K562 (cell line): ENCODE results near the gene AP4E1. TPM values are rescaled to one million over a fixed set of nuclear protein-coding genes. Genes with fewer than 3 reads are reported as not detected.

ENCODE experiments used
- ATAC-seq: fragments of 200-7000 bp; cut with Tn5 transposase; 3 replicates; pipeline ENCODE4 v1.9.1; 2020; ENCODE audit warnings: moderate library complexity
- BruUV-seq: library from RNA; stranded (reverse); fragments of 400-500 nt; replicated peaks from 2 replicates; lab custom pipeline; 2021; lab: Mats Ljungman, UMichigan
- CTCF ChIA-PET: fragments of 300-600 bp; formaldehyde crosslinking; extraction: SDS; loops from one replicate; lab custom pipeline; 2021; ENCODE audit warnings: low intra/inter-chr PET ratio; lab: Yijun Ruan, JAX
- POLR2A ChIA-PET: fragments of 300-600, 350-650 bp; sonication (Branson Sonifier 250); formaldehyde crosslinking; extraction: SDS; loops from one replicate; lab custom pipeline; 2021; ENCODE audit warnings: antibody characterized with exemption, inconsistent platforms; lab: Yijun Ruan, JAX
- DNase-seq, 4 experiments: peaks; one replicate each; pipeline versions ENCODE4 v3.0.0 to v3.0.0-alpha.2; 2011 to 2018; ENCODE audit warnings: low spot score in 3 of 4, mixed read lengths in 3 of 4; ENCODE audit errors: extremely low read depth in 1 of 4
- FAIRE-seq: peaks from 2 replicates; lab custom pipeline; 2011; peaks lifted over from hg19 to GRCh38; lab: Jason Lieb, UNC
- H2AFZ ChIP-seq: 2 replicates; pipeline ENCODE4 v1.6.0; 2011; ENCODE audit warnings: low read depth, low read length, control low read depth, inconsistent platforms
- H3K27ac ChIP-seq: fragments of 200-600 bp; 3 replicates; pipeline ENCODE4 v1.8.0; 2011; ENCODE audit warnings: low read depth, mild to moderate bottlenecking, control low read depth, inconsistent platforms, low read length, moderate library complexity, mixed read lengths; ENCODE audit errors: extremely low read depth
- H3K27me3 ChIP-seq, 2 experiments: fragments of 300-600 bp in 1 of 2; 2 replicates in 1 of 2; 3 replicates in 1 of 2; pipeline versions ENCODE4 v1.6.0 to v1.8.0; 2011; ENCODE audit warnings: inconsistent platforms in 2 of 2, low read length in 2 of 2, mild to moderate bottlenecking in 1 of 2, mixed read lengths in 1 of 2, moderate library complexity in 1 of 2; ENCODE audit not compliant: control insufficient read depth in 2 of 2, insufficient read depth in 2 of 2
- H3K36me3 ChIP-seq: fragments of 300-600 bp; 3 replicates; pipeline ENCODE4 v1.8.0; 2011; ENCODE audit warnings: mild to moderate bottlenecking, low read length, inconsistent platforms; ENCODE audit not compliant: control insufficient read depth, insufficient read depth
- H3K4me1 ChIP-seq, 2 experiments: fragments of 200-600 bp in 1 of 2; replicated peaks in 1 of 2; 2 replicates in 1 of 2; 3 replicates in 1 of 2; pipeline versions ENCODE4 v1.5.1 to v1.8.0; 2011; ENCODE audit warnings: inconsistent platforms in 2 of 2, low read length in 2 of 2, mild to moderate bottlenecking in 1 of 2, mixed read lengths in 1 of 2, moderate library complexity in 1 of 2; ENCODE audit not compliant: control insufficient read depth in 2 of 2, insufficient read depth in 2 of 2
- H3K4me2 ChIP-seq: 2 replicates; pipeline ENCODE4 v1.6.1; 2011; ENCODE audit warnings: low read length, control low read depth, inconsistent platforms, mixed read lengths; ENCODE audit not compliant: insufficient read depth
- H3K4me3 ChIP-seq: fragments of 200-600 bp; sonication (generic), shearing (Covaris generic); 2 replicates; pipeline ENCODE4 v1.5.1; 2016; ENCODE audit warnings: control low read depth, inconsistent platforms
- H3K79me2 ChIP-seq: fragments of 200-600 bp; 3 replicates; pipeline ENCODE4 v1.8.0; 2011; ENCODE audit warnings: low read length, inconsistent platforms; ENCODE audit not compliant: control insufficient read depth, insufficient read depth
- H3K9ac ChIP-seq, 2 experiments: 2 replicates each; pipeline versions ENCODE4 v1.6.0 to v1.6.1; 2011; ENCODE audit warnings: low read depth in 2 of 2, low read length in 2 of 2, control low read depth in 1 of 2, inconsistent platforms in 1 of 2, mild to moderate bottlenecking in 1 of 2, mixed read lengths in 1 of 2; ENCODE audit not compliant: insufficient read depth in 1 of 2
- H3K9me1 ChIP-seq: one replicate; pipeline ENCODE4 v1.6.0; 2011; ENCODE audit warnings: inconsistent platforms, mild to moderate bottlenecking, low read length, moderate library complexity; ENCODE audit not compliant: control insufficient read depth, insufficient read depth
- H3K9me3 ChIP-seq: replicated peaks from 2 replicates; pipeline ENCODE4 v1.5.1; 2011; ENCODE audit warnings: low read depth, low read length, inconsistent platforms; ENCODE audit not compliant: control insufficient read depth, insufficient read depth
- H4K20me1 ChIP-seq: replicated peaks from 2 replicates; pipeline ENCODE4 v1.6.1; 2011; ENCODE audit warnings: low read length, inconsistent platforms, mixed read lengths; ENCODE audit not compliant: control insufficient read depth, insufficient read depth
- ATF1 ChIP-seq, 2 experiments: fragments of 450-650 bp in 1 of 2; IDR thresholded peaks; 2 replicates each; pipeline ENCODE4 v1.6.1; 2016; ENCODE audit warnings: missing compliant biosample characterization in 1 of 2, missing genetic modification characterization in 1 of 2
- BRD4 ChIP-seq: fragments of 200-600 bp; sonication (generic); IDR thresholded peaks from 2 replicates; pipeline ENCODE4 v1.6.1; 2017; ENCODE audit warnings: inconsistent platforms
- FOSL1 ChIP-seq: fragments of 200-800 bp; sonication (Bioruptor generic); conservative IDR thresholded peaks from 2 replicates; pipeline ENCODE4 v1.6.1; 2016; ENCODE audit warnings: missing genetic modification characterization, missing compliant biosample characterization
- JUN ChIP-seq, 2 experiments: sonication (generic) in 1 of 2; formaldehyde crosslinking in 1 of 2; IDR thresholded peaks; 2 replicates each; pipeline versions ENCODE4 v1.6.1 to v1.8.0; 2012 to 2022; ENCODE audit warnings: borderline replicate concordance in 2 of 2, mild to moderate bottlenecking in 2 of 2, improper control_type of control experiment in 1 of 2, low read depth in 1 of 2, low read length in 1 of 2, missing genetic modification reagents in 1 of 2
- JUNB ChIP-seq: fragments of 450-650 bp; formaldehyde crosslinking; conservative IDR thresholded peaks from 2 replicates; pipeline ENCODE4 v1.4.0; 2020; ENCODE audit warnings: mild to moderate bottlenecking
- JUND ChIP-seq, 2 experiments: IDR thresholded peaks; 2 replicates in 1 of 2; 3 replicates in 1 of 2; pipeline ENCODE4 v1.6.1; 2011; ENCODE audit warnings: borderline replicate concordance in 2 of 2, low read depth in 2 of 2, low read length in 2 of 2, improper control_type of control experiment in 1 of 2, missing biosample characterization in 1 of 2, missing genetic modification characterization in 1 of 2, missing genetic modification reagents in 1 of 2
- MAZ ChIP-seq, 2 experiments: fragments of 450-650 bp in 1 of 2; sonication (generic) in 1 of 2; formaldehyde crosslinking; IDR thresholded peaks in 1 of 2; conservative IDR thresholded peaks in 1 of 2; 2 replicates each; pipeline versions ENCODE4 v1.4.0 to v1.5.0; 2020; ENCODE audit warnings: mild to moderate bottlenecking in 1 of 2, missing genetic modification reagents in 1 of 2
- RCOR1 ChIP-seq, 2 experiments: IDR thresholded peaks; 2 replicates each; pipeline ENCODE4 v1.6.1; 2012; ENCODE audit warnings: low read depth in 2 of 2, low read length in 2 of 2, borderline replicate concordance in 1 of 2, improper control_type of control experiment in 1 of 2
- ZNF143 ChIP-seq: sonication (generic); formaldehyde crosslinking; IDR thresholded peaks from 2 replicates; pipeline ENCODE4 v1.9.0; 2022; ENCODE audit warnings: mild to moderate bottlenecking, missing genetic modification reagents
- ZNF561 ChIP-seq: fragments of 450-650 bp; formaldehyde crosslinking; conservative IDR thresholded peaks from 2 replicates; pipeline ENCODE4 v1.4.0; 2020; ENCODE audit warnings: mild to moderate bottlenecking, moderate library complexity
- WGBS: fragments of 100-300 bp; shearing (Covaris generic); methylation state at CpG from one replicate; pipeline ENCODE4 v1.1.6; 2016; ENCODE audit warnings: low coverage, mixed read lengths; ENCODE audit not compliant: insufficient coverage; ENCODE audit errors: missing lambda C conversion rate; 5-methylcytosine and 5-hydroxymethylcytosine counted together
- in situ Hi-C: fragments of 300-500 bp; cut with MboI; formaldehyde crosslinking; loops from 4 replicates; pipeline ENCODE4 v1.15.0; 2018; ENCODE audit warnings: inconsistent platforms, mixed read lengths
- intact Hi-C: fragments of 100-400 bp; cut with micrococcal nuclease; formaldehyde crosslinking; loops from 2 replicates; pipeline ENCODE4 v1.14.2; 2022
- polyA plus RNA-seq, 8 experiments: library from polyadenylated mRNA; depleted of rRNA in 4 of 8; stranded (reverse) in 5 of 8; unstranded in 3 of 8; fragments of >200 nt; fragmentation: Nextera tagmentation in 2 of 8; fragmentation: Illumina TruSeq in 1 of 8; extraction: Ambion mirVana in 2 of 8; extraction: Trizol in 1 of 8; gene quantifications; 2 replicates each; pipeline versions ENCODE4 v1.2.1 to v1.2.3, GENCODE V29; 2011 to 2014; ENCODE audit warnings: inconsistent platforms in 1 of 8, missing spikeins in 1 of 8
- total RNA-seq, 7 experiments: library from RNA; depleted of rRNA in 6 of 7; stranded (reverse); fragments of >200 nt in 6 of 7; fragmentation: Illumina TruSeq in 2 of 7; extraction: Trizol in 2 of 7; gene quantifications; 2 replicates each; pipeline versions ENCODE4 v1.2.1 to v1.2.3, GENCODE V29; 2011 to 2021; ENCODE audit warnings: low replicate concordance in 1 of 7
- TF ChIP-seq, protein P1 (sequence below): fragments of 450-650 bp; IDR thresholded peaks from 2 replicates; pipeline ENCODE4 v1.7.1; 2018; ENCODE audit warnings: mild to moderate bottlenecking, low read depth; ENCODE audit not compliant: partially characterized antibody
- TF ChIP-seq, protein P2 (sequence below): fragments of 450-650 bp; IDR thresholded peaks from 2 replicates; pipeline ENCODE4 v1.6.1; 2014; ENCODE audit warnings: low read depth, mild to moderate bottlenecking, moderate library complexity, borderline replicate concordance

Gene AP4E1
- total and polyA plus RNA-seq, 9 of the 15 experiments (the other 6 are each of a cell fraction or from before 2014, with no cell fraction given), result 1.3 to 11.5 (median 4.4) TPM

DNA sequence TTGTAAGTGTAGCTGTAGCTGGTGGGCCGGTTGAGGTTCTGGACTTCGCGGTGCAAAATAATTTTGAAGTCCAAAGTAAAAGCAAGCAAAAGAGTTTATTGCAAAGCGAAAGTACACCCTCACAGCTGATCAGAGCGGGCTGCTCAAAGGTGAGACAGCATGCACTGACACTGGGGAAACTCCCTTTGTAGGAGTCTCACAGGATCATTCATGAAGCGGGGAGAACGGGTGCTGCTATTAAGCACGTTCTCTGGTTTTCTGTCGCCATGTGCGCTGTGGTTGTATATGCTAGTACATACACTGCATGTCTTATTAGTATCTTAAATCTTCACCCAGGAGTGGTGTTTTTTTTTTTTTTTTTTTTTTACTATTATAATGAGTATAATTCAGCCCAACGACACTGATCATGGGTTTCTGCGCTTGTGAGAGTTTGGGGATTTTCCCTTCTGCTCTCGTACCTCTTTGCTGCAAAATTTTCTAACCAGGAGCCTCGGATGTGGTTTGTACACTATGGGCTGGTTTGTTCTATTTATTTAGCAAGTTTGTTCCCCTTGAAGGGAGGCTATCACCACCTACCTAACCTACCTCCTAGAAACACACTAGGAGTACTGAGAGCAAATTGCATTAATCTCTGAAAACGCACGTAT lies 1.4 kb upstream of the AP4E1 start (continued):
- TF ChIP-seq FOSL1 (tag), result no peak; the same call in 1 of the 2 replicates
- TF ChIP-seq, protein P1, sequence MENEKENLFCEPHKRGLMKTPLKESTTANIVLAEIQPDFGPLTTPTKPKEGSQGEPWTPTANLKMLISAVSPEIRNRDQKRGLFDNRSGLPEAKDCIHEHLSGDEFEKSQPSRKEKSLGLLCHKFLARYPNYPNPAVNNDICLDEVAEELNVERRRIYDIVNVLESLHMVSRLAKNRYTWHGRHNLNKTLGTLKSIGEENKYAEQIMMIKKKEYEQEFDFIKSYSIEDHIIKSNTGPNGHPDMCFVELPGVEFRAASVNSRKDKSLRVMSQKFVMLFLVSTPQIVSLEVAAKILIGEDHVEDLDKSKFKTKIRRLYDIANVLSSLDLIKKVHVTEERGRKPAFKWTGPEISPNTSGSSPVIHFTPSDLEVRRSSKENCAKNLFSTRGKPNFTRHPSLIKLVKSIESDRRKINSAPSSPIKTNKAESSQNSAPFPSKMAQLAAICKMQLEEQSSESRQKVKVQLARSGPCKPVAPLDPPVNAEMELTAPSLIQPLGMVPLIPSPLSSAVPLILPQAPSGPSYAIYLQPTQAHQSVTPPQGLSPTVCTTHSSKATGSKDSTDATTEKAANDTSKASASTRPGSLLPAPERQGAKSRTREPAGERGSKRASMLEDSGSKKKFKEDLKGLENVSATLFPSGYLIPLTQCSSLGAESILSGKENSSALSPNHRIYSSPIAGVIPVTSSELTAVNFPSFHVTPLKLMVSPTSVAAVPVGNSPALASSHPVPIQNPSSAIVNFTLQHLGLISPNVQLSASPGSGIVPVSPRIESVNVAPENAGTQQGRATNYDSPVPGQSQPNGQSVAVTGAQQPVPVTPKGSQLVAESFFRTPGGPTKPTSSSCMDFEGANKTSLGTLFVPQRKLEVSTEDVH, result no peak
- TF ChIP-seq, all 486 proteins: peak for 14

DNA sequence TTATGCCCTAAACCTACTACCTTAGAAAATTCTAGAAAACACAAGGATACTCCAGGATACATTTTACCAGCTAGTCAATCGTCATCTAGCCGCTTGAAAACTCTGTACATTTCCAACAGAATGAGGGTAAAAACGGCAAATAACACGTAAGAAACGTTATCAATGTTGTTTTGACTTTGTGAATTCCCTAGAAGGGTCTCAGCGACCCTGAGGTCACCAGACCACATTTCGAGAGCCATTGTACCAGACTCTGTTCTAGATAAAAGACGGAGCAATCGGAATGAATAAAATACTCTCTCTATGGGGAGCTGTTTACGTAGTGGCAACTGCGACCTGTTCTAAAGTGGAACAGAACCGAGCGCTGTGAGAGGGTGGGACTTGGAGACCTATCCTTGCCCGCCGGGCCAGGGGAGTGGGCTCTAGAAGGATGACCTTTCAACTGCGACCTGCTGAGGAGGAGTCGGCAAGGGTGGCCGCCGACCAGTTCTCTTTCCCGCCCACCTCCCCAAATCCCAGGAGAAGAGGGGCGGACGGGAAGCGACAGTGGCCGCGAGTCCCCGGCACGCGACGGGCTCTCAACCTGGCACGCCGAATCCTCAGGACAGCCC lies 778 bp upstream of the AP4E1 start:
- H2AFZ ChIP-seq, result peak overlapping the region; percentile 98
- peaks cover 0 to 12% of the 10 kb centered on the region in 2 experiments; a peak in 2 of 5 replicates for H3K4me1 ChIP-seq
- FAIRE-seq (peak; percentile 77), DNase-seq (peak in 2 of 4 experiments; percentile 53 to 67), ATAC-seq (peak; percentile 84)
- no peaks in the 10 kb centered on the region for H3K27me3 ChIP-seq
- peak overlapping the region; percentile 98 for H3K4me3 ChIP-seq
- H3K9me3 ChIP-seq, result no peaks in the 10 kb centered on the region
- ChIA-PET CTCF (interaction anchor here (0.7 to 3.6 kb wide), 2 partner anchors 232 to 1719 kb away, joined by 3 to 31 read pairs; no protein-coding TSS in a partner anchor), POLR2A (interaction anchor here (0.6 to 1.0 kb wide), 5 partner anchors 11 to 400 kb away, joined by 3 to 4 read pairs (median 3); no protein-coding TSS in a partner anchor)
- intact Hi-C loops (loop anchor here (1.0 to 10.0 kb wide), 4 partner anchors 232 to 759 kb away; partner anchors contain the start of gene GABPB1), in situ Hi-C loops (loop anchor here (10.0 kb wide), 1 partner anchor 553 kb away; the partner anchor contains the start of gene GABPB1)
- H3K9ac ChIP-seq, result peak overlapping the region; percentile 98 to 99
- BruUV-seq, result TSS peak; percentile 64
- H3K9me1 ChIP-seq, result no peaks in the 10 kb centered on the region
- H3K79me2 ChIP-seq, result peaks cover 27% of the 10 kb centered on the region
- WGBS, result 2% methylated on average over 29 of the region's 31 CpGs
- peaks cover 14% of the 10 kb centered on the region for H3K36me3 ChIP-seq
- H4K20me1 ChIP-seq, result no peaks in the 10 kb centered on the region
- H3K4me2 ChIP-seq, result peak overlapping the region; percentile 88
- H3K27ac ChIP-seq, result peak overlapping the region; percentile 92
- 0 out of 4 replicates have a peak, but pooled peaks of 1 of the 2 experiments have one; percentile 3 for TF ChIP-seq RCOR1 (IDR thresholded peaks at IDR 0.05; ENCODE audit: borderline replicate concordance in 1 of 2, low read depth in 2 of 2, low read length in 2 of 2)
- TF ChIP-seq JUND (IDR thresholded peaks at IDR 0.05; ENCODE audit: borderline replicate concordance, low read depth, low read length), result no peak
- no peak for TF ChIP-seq JUND (tag; IDR thresholded peaks at IDR 0.05; ENCODE audit: borderline replicate concordance, low read depth, low read length)
- TF ChIP-seq BRD4, result 0 out of 2 replicates have a peak, but pooled peaks have one; percentile 43
- TF ChIP-seq JUNB (CRISPR knock-in tag), result no peak
- TF ChIP-seq, protein P2, sequence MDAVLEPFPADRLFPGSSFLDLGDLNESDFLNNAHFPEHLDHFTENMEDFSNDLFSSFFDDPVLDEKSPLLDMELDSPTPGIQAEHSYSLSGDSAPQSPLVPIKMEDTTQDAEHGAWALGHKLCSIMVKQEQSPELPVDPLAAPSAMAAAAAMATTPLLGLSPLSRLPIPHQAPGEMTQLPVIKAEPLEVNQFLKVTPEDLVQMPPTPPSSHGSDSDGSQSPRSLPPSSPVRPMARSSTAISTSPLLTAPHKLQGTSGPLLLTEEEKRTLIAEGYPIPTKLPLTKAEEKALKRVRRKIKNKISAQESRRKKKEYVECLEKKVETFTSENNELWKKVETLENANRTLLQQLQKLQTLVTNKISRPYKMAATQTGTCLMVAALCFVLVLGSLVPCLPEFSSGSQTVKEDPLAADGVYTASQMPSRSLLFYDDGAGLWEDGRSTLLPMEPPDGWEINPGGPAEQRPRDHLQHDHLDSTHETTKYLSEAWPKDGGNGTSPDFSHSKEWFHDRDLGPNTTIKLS, result no peak
- no peak for TF ChIP-seq ZNF561
- TF ChIP-seq ATF1 (CRISPR knock-in tag; IDR thresholded peaks at IDR 0.05), result no peak
- TF ChIP-seq ATF1 (tag; IDR thresholded peaks at IDR 0.05), result no peak
- no peak for TF ChIP-seq JUN (IDR thresholded peaks at IDR 0.05; ENCODE audit: borderline replicate concordance, low read depth, low read length)
- no peak for TF ChIP-seq JUN (CRISPR knock-in tag; IDR thresholded peaks at IDR 0.05; ENCODE audit: borderline replicate concordance)
- 0 out of 4 replicates have a peak, but pooled peaks of 1 of the 2 experiments have one; percentile 41 for TF ChIP-seq MAZ (CRISPR knock-in tag; conservative IDR thresholded peaks at IDR 0.05 in 1 of 2, IDR thresholded peaks at IDR 0.05 in 1 of 2)
- no peak for TF ChIP-seq ZNF143 (CRISPR knock-in tag)
